ENCODE measurements around the gene TPCN2.

DNA sequence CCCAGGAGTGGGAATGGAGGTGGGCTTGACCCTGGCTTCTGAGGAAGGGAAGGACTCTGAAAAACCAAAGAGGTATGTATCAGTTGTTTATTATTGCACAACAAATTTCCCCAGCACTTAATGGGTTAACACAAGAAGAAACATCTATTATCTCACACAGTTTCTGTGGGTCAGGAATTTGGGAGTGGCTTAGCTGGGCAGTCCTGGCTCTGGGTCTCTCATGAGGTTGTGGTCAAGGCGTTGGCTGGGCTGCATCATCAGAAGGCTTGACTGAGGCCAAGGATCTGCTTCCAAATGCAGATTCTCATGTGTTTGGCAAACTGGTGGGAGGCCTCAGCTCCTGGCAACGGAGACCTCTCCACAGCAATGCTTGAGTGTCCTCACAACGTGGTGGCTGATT lies 89.5 kb downstream of the TPCN2 start:
- TF ChIP-seq, protein P1, sequence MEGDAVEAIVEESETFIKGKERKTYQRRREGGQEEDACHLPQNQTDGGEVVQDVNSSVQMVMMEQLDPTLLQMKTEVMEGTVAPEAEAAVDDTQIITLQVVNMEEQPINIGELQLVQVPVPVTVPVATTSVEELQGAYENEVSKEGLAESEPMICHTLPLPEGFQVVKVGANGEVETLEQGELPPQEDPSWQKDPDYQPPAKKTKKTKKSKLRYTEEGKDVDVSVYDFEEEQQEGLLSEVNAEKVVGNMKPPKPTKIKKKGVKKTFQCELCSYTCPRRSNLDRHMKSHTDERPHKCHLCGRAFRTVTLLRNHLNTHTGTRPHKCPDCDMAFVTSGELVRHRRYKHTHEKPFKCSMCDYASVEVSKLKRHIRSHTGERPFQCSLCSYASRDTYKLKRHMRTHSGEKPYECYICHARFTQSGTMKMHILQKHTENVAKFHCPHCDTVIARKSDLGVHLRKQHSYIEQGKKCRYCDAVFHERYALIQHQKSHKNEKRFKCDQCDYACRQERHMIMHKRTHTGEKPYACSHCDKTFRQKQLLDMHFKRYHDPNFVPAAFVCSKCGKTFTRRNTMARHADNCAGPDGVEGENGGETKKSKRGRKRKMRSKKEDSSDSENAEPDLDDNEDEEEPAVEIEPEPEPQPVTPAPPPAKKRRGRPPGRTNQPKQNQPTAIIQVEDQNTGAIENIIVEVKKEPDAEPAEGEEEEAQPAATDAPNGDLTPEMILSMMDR (IDR thresholded peaks at IDR 0.05; ENCODE audit: borderline replicate concordance, extremely low read depth, low read length, poor library complexity, severe bottlenecking): no peak
- no peak for TF ChIP-seq EZH2 (IDR thresholded peaks at IDR 0.05; ENCODE audit: borderline replicate concordance, low read depth, low read length, severe bottlenecking)

Data from DND-41 (cell line).